C4-2B (cell line): ENCODE data around the gene RAP1A.

ENCODE experiments used
- H3K27ac ChIP-seq: fragments of 450-650 bp; 2 replicates; pipeline ENCODE4 v1.5.1; 2017
- CTCF ChIP-seq: fragments of 450-650 bp; conservative IDR thresholded peaks from 2 replicates; pipeline ENCODE4 v1.5.1; 2017; ENCODE audit warnings: mild to moderate bottlenecking
- ZFX ChIP-seq: fragments of 450-650 bp; IDR thresholded peaks from 2 replicates; pipeline ENCODE4 v1.6.1; 2017

RAP1A gene

GRCh38 chr1:111716333-111716732 is 96.7 kb downstream of the RAP1A start:
- H3K27ac ChIP-seq = no peak overlapping the region
- TF ChIP-seq ZFX (no peak), CTCF (no peak)

- H3K27ac ChIP-seq = no peak overlapping the region
- TF ChIP-seq CTCF (no peak), ZFX (no peak)
Observed at GRCh38 chr1:111717450-111717849, 97.9 kb downstream of the RAP1A start.

- H3K27ac ChIP-seq = no peak overlapping the region
- TF ChIP-seq CTCF (no peak), ZFX (no peak)
Observed at GRCh38 chr1:111719135-111719534, 99.5 kb downstream of the RAP1A start.

- no peak overlapping the region for H3K27ac ChIP-seq
- TF ChIP-seq CTCF (no peak), ZFX (no peak)
Observed at GRCh38 chr1:111719674-111720132, 100.1 kb downstream of the RAP1A start.

- TF ChIP-seq ZFX = no peak
- TF ChIP-seq CTCF = no peak
- no peak overlapping the region for H3K27ac ChIP-seq
Observed at GRCh38 chr1:111720274-111720976, 100.8 kb downstream of the RAP1A start.

GRCh38 chr1:111720977-111721786 is 101.6 kb downstream of the RAP1A start:
- H3K27ac ChIP-seq = no peak overlapping the region
- no peak for TF ChIP-seq ZFX
- no peak for TF ChIP-seq CTCF
